GM21825 (cell line): ENCODE data around the gene SREK1.
A peak's percentile ranks its signal among the peaks of the same experiment; 100 is the strongest.
"Not testable (repeated sequence)": the region's sequence is repeated elsewhere in the genome, so short reads cannot be mapped to it uniquely, and the experiment has no call there.

ENCODE experiments used
- ATAC-seq: cut with Tn5 transposase; IDR thresholded peaks from one replicate; pipeline ENCODE4 v1.9.1; 2021; ENCODE audit warnings: mild to moderate bottlenecking, moderate library complexity; ENCODE audit not compliant: unreplicated experiment

SREK1 gene

GRCh38 chr5:66144074-66144833, at the start of gene SREK1:
Gene SREK1 (plus strand): TSS chr5:66144300. CDS start chr5:66144377, 77 bp downstream.
- ATAC-seq: peak; percentile 90

DNA sequence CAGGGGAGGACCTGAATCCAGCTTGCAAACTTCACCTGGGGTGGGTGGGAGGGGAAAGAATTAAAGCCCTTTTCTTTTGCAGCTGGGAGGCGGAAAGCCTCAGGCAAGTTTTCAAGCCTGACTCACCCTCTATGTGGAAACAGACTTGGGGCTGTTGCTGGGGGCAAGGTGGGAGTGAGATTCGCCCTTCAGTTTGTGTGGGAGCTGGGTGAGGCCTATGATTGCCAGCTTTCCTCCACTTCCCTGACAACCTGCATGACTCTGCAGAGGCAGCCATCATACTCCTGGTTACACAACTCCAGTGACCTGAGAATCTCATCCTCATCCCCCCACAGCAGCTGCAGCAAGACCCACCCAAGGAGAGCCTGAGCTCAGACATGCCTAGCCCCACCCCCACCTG, 43.2 kb upstream of the SREK1 start:
- no peak for ATAC-seq

- ATAC-seq: no peak
Measured at GRCh38 chr5:66113160-66113559, 30.9 kb upstream of the SREK1 start.

- no peak for ATAC-seq
Measured at GRCh38 chr5:66118304-66118703, 25.8 kb upstream of the SREK1 start.

DNA sequence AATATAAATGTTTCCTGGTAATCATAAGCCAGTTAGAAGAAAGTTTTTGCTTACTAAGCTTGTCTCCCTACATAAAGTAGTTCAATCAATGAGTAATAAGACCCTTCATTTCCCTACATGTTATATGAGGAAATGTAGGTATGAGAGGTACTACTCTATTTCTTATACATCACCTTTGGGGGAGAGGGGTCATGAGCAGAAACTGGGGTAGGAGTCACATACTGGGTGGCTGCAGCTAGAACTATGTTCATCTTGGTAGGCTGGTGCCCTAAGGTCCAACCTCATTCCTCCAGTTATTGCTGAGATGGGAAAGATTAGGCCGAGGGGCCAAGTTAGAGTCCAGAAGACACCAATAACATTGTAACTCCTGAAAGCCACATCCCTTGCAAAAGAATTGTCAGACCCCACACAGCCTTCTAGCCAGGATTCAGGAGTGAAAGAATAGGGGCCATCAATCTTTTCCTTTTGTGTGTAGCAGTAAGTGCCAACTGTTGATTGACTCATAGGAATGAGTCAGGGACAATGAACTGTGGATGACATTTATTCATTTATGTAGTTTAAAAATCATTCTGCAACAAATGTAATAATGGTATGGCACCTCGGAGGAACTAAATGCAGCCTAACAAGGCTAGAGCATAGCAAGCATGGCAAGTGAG, 21.6 kb upstream of the SREK1 start:
- no peak for ATAC-seq

- no peak for ATAC-seq
Measured at GRCh38 chr5:66129144-66129543, 15.0 kb upstream of the SREK1 start.

DNA sequence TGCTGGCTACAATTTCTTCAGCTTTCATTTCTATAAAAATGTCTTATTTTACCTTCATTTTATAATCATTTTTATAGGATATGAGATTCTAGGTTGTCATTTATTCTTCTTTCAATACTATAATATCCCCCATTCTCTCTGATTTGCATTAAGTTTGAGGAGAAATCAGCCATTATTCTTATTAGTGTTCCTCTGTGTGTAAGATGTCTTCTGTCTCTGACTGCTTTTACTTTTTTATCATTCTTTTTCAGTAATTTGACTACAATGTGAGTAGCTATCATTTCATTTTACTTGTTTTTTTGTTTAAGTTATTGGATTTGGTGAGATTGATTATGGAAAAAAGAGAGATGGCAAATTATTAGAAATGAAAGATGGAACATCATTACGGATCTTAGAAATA, 13.6 kb upstream of the SREK1 start:
- no peak for ATAC-seq

DNA sequence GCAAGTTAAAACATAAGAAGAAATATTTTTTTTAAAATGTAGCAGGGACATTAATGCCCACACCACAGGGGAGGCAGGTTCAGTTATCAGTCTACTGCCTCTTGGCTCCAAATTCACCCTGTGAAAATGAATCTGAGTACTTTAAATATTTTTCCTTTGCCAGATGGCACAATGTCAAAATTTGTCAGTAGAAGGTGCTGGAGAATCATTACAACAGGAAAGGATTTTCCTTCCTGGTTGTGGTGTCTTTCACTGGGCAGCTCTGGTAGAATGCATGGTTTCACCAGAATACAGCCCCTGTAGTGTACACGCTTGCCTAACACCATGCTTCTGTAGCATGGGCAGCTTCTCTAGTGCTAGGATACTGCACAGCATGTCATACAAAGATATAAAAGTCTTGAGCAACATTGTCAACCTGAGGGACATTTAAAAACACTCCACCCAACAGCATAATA, 9.7 kb upstream of the SREK1 start:
- no peak for ATAC-seq

DNA sequence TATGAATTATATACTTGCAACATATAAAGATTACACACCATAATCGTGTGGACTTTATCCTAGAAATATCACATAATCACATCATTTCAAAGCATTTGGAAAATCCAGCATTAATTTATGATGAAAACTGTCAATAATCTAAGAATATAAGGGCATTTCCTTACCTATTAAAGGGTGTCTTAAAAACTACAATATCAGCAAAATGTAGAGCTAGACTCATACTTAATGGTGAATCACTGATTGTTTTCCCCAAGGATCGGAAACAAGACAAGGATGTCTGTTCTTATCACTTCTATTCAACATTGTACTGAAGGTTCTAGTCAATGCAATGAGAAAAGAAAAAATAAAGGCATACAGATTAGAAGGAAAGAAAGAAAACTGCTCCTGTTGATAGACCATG, 8.0 kb upstream of the SREK1 start:
- no peak for ATAC-seq

GRCh38 chr5:66136944-66137343, 7.2 kb upstream of the SREK1 start:
- ATAC-seq: not testable (repeated sequence)

DNA sequence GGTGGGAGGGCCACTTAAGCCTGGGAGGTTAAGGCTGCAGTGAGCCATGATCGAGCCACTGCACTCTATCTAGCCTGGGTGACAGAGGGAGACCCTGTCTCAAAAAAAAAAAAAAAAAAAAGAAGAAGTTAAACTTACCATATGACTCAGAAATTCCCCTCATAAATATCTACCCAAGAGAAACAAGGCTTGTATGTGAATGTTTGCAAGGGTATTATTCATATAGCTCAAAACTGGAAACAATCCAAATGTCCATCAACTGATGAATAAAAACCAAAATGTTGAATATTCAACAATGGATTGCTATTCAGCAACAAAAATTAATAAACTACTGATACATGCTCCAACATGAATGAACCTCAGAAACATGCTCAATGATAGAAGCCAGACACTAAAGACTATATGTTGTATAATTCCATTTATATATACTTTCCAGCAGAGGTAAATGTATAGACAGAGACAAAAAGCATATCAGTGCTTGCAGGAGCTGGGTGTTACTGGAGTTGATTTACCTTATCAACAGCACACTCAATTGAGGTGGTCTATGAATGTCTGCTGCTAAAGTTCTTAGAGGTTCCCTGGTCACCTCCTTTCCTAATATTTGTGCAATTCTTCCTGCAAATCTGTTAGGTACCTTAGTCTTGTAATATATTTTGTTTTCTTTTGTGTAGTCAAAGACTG, 5.3 kb upstream of the SREK1 start:
- ATAC-seq: no peak

- no peak for ATAC-seq
Measured at GRCh38 chr5:66139318-66139712, 4.8 kb upstream of the SREK1 start.

GRCh38 chr5:66142417-66142816, 1.7 kb upstream of the SREK1 start:
- no peak for ATAC-seq

- ATAC-seq: peak; percentile 34
Measured at GRCh38 chr5:66143473-66144073, 527 bp upstream of the SREK1 start.

- ATAC-seq: peak; percentile 46
Measured at GRCh38 chr5:66144834-66145390, 812 bp downstream of the SREK1 start.

DNA sequence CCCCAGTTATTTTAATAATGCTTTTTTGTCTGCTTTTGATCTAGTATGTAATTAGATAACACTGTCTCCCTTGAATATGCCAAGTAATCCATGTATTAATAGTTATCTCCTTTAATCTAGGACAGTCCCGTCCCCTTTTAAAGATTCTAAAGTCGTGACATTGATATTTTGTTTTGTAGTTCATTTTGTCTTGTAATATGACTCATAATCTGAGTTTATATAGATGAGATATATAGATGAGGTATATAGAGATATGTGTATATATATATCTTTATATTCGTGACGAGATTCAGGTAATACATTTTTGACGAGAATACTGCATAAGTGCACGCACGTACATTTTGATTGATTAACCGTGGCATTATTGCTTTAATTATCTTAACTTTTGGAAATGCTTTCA, 1.6 kb downstream of the SREK1 start:
- ATAC-seq: no peak

DNA sequence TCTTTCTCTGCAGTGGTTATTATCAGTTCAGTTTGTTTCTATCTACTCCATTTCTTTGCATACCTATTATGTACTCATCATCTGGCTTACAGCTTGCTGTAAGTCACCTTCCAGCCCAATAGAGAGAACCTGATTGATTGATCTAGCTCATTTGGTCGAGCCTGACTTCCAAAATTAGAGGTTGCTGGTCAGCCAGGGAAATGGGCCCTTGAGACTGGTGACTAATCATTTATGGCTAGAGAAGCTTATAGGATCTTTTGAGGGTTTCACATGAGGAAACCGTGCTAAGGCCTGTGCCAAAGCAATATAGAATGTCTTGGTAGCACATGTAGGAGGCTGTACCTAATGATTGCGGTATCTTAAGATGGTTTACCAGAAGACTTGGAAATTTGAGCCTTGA, 5.8 kb downstream of the SREK1 start:
- no peak for ATAC-seq

GRCh38 chr5:66151030-66151429, 6.9 kb downstream of the SREK1 start:
- no peak for ATAC-seq

DNA sequence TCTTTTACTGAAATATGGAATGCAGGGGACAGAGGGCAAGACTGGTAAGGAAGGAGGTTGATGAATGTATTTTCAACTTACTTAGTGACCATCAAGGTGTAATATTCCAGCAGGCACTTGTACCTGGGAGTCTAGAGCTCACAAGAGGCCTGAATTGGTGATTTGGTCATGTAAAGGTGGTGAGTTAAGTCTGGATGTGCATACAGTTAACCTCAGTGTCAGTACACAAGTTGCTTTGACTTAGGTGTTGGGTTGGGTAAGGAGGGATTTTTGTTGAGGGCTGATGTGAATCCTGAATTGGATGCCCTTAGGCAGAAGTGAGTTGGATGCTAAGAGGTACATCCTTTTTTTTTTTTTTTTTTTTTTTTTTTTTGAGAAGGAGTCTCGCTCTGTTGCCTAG, 7.4 kb downstream of the SREK1 start:
- no peak for ATAC-seq

GRCh38 chr5:66157046-66157445, 12.9 kb downstream of the SREK1 start:
- ATAC-seq: no peak

- ATAC-seq: no peak
Measured at GRCh38 chr5:66161356-66161755, 17.3 kb downstream of the SREK1 start.
